GM18526 (cell line): ENCODE results near the gene MRPS7.

Experiments
- POLR2A ChIP-seq: IDR thresholded peaks from 3 replicates; pipeline ENCODE4 v1.6.1; 2011; ENCODE audit not compliant: insufficient read length; ENCODE audit errors: extremely low read depth

Gene MRPS7

GRCh38 chr17:75265614-75266315 is 4.1 kb downstream of the MRPS7 start:
- TF ChIP-seq POLR2A: no peak

GRCh38 chr17:75266316-75267152 is 4.9 kb downstream of the MRPS7 start:
- TF ChIP-seq POLR2A: no peak

GRCh38 chr17:75267153-75267410 is 5.4 kb downstream of the MRPS7 start:
- no peak for TF ChIP-seq POLR2A

GRCh38 chr17:75267411-75268232 is 5.9 kb downstream of the MRPS7 start:
- peak; percentile 13 for TF ChIP-seq POLR2A

GRCh38 chr17:75269844-75270217 is 8.2 kb downstream of the MRPS7 start:
- TF ChIP-seq POLR2A: no peak

DNA sequence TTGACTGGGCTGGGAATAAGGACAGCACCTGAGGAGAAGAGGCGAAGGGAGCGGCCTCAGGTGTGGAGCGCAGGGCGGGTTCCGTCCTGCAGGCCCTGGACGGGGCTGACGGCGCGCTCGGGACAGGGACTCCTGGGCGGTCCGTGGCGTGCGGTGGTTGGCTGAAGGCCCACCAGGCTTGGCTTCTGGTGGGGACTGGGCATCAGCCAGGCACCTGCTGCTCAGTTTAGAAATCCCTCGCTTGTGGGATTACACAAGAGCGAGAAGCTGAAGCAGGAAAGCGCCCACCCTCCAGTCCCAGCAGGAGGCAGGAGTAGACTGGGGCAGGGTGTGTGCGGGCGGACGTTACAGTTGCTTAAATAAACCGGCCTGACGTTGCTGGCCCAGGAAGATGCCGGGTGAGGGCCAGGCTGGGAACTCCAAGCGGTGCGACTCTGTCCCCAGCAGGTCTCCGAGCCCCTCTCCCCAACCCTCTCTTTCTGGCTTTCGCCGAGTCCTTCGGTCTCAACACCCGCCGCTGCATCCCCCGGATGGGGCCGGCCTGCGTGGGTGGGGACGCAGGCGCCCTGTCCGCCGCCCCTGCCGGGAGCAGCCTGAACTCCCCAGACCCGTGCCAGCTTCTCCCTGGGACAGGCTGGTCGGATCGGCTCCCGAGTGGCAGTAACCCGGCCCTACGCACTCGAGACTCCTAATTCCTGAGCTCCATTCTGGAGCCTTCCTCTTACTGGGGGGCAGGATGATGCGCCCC is 8.7 kb downstream of the MRPS7 start:
- TF ChIP-seq POLR2A: peak; percentile 44

DNA sequence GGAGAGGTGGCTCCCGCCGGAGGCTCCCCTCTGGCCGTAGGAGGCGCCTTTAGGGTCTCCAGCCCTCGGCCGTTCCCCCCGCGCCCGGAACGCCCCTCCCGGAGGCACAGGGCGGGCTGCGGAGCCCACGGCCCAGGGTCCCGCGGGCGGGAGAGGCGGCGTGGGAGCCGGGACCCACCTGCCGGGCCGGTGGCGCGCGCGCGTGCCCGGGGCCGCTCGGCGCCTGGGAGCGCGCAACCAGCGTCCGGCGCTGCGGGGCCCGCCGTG is 9.2 kb downstream of the MRPS7 start, which contains the start of gene MIF4GD:
Gene MIF4GD, minus strand, starts transcription at position 266 of the 267 bp plus-strand sequence. CDS start 1,036 bp downstream, outside the sequence.
- TF ChIP-seq POLR2A: no peak

DNA sequence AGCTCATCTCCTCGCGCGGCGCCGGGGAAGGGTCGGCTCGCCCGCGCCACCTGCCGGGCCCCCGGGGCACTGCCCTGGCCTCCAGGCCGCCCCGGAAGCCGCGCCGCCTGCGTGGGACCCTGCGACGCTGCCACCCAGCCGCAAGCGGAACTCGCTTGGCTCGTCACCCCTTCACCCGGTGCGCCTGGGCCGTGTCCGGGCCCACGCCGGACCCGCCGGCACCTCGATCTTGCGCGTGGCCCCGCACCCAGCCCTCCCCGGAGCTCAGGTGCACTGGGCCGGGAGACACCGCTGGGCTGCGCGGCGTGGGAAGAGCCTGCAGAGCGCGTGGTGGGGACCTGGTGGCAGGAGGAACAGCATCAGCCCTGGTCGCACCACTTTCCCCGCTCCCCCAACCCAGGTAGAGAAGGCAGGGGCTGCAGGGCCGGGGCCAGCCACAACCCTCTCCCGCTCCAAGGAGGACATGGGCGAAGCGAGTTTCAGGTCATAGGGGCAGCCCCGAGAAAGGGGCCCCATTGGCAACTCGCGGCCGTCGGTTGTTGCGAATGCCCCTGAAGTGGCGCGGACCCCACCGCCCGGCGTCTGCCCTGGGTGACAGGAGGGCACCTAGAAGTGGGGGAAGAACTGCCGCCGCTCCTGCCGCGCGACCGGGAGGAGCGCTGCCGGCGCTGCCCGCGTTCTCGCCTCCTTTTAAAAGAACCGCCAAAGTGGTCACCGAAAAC is 9.7 kb downstream of the MRPS7 start:
- TF ChIP-seq POLR2A: peak; percentile 81

DNA sequence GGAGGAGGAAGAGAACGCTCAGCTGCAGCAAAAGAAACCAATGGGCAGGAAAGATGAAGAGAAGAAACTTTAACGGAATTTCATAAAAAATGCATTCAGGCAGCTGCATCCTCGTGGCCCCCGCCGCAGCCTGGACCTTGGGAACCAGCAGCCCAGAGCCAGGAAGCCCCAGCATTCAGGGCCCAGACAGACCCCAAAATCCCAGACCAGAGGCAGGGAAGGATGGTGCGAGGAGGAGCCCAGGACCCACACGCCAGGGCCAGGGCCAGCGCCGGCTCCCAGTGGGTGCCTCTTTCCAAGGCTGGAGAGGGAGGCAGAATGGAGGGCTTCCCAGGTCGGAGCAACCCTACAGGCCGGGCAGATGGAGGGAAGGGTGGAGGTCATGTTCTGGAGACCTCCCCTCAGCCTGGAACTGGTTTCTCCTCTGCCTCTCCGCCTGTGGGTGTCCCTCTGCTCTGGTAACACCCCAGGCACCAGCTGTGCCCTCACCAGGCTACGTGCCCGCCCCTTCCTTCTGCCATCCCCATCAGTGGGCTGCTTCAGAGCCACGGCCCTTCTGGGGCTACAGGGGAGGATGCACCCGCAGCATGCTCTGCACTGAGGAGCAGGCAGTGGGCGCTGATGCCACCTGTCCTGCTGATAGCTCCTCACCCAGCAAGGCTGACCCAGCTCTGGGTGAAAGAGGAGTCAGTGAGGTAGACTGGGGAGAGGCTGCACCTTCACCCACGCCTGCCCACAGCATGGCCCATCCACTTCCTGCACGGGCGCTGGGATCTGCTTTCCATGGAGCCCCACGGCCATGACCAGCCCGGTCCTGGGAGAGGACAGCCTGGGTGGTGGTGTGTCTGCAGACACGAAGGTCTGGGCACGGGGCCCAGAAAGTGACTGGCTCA is 10.5 kb downstream of the MRPS7 start:
- peak; percentile 15 for TF ChIP-seq POLR2A

DNA sequence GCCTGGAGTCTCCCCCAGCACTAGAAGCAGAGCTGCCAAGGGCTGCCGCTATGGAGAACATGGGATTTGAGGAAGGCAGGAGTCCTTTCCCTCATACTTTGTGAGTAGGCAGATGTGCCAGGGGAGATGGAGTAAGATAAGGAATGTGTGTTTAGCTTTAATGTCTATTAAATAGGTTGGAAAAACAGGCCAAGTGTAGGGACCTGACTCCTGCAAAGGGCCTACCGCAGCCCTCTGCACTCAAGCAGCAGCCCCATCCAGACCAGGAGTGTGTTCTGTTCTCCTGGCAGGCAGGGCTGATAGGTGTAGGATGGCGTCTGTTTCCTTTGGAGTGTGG is 11.1 kb downstream of the MRPS7 start:
- TF ChIP-seq POLR2A: no peak

DNA sequence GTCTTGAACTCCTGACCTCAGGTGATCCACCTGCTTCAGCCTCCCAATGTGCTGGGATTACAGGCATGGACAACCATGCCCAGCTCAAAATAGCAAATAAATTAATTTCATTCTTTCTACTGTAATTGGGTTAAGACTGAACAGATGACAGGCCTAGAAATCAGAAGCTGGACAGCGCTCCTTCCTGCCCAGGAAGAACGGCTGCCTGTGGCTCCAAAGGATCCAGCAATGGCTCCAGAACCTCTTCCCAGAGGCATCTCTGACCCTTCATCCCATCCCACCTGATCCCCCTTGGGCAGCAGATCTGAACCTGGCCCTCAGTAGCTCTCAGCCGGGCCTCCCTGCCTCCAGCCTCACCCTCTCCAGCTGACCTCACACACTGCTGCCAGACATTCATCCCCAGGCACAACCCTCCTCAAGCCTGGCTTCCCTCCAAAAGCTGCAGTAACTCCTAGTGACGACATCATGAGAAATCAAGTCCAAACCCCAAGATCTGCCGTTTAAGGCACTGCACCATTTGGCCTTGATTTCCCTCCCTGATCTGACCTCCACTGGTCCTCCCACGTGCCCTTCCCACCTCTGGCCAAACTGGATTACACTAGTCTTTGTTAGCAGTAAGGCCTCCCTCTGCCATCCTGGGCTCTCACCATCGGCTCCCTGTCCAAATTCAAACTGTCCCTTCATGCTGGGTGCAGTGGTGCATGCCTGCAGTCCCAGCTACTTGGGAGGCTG is 12.5 kb downstream of the MRPS7 start:
- no peak for TF ChIP-seq POLR2A

DNA sequence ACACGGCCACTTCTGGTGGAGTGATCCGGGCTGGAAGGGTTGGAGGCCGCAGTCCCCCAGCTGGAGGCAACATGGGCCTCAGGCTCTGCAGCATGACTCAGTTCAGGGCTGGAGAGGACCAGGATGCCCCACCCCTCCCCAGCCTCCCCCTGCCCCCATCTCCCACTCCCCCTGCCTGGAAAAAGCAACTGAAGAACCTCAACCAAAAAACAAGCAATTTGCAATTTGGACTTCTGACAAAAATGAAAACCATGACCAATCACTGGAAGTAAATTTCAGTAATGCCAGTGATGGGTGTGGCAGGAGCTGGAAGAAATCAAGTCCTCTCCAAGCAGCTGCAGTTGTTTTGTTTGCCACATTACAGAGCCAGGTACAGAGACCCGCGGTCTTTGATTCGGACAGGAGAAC is 16.0 kb downstream of the MRPS7 start:
- no peak for TF ChIP-seq POLR2A

- no peak for TF ChIP-seq POLR2A
Observed at GRCh38 chr17:75285123-75285522, 23.4 kb downstream of the MRPS7 start.
